ENCODE results near the gene FAM234B. TPM values are rescaled to one million over a fixed set of nuclear protein-coding genes. Genes with fewer than 3 reads are reported as not detected.
A peak's percentile ranks its signal among the peaks of the same experiment; 100 is the strongest.

Gene FAM234B
- 1 to 10 TPM; 4.0 to 9.9 (median 6.9) TPM for total RNA-seq
- polyA plus RNA-seq = 1 to 10 TPM in 1 of 3 donors, under 1 TPM in 2; 0.64 to 4.6 (median 0.67) TPM
- long read RNA-seq, donor 1 = 0 reads
- long read RNA-seq, donor 2 = 0 reads
- long read RNA-seq, donor 3 = 0 reads
- long read RNA-seq, donor 4, partial matches to known transcripts = 0 of 3 reads
- long read RNA-seq, donor 4, other reads (novel, unspliced or antisense) = 3 of 3 reads
- long read RNA-seq, donor 5, full-length matches to known transcripts = 2 of 2 reads
- long read RNA-seq, donor 5, partial matches to known transcripts = 0 of 2 reads
- long read RNA-seq, donor 5, other reads (novel, unspliced or antisense) = 0 of 2 reads
- long read RNA-seq, donor 6, partial matches to known transcripts = 0 of 4 reads
- long read RNA-seq, donor 6, other reads (novel, unspliced or antisense) = 4 of 4 reads
- long read RNA-seq, donor 7 = 0 reads
- long read RNA-seq, donor 8, full-length matches to known transcripts = 1 of 1 reads
- long read RNA-seq, donor 8, partial matches to known transcripts = 0 of 1 reads
- long read RNA-seq, donor 8, other reads (novel, unspliced or antisense) = 0 of 1 reads
- long read RNA-seq, donor 9 = 0 reads
- long read RNA-seq, donor 10 = 0 reads

- DNase-seq = peak; percentile 55 to 80 (median 72)
- Histone ChIP-seq H3K27ac (peak within 1 kb of the TSS in 3 of 5 donors; percentile 32 to 58 (median 39)), H3K27me3 (no peaks in the 10 kb centered on the region), H3K9me3 (replicated peaks in 1 of 3) (no peaks in the 10 kb centered on the region), H3K4me3 (peak within 1 kb of the TSS; percentile 77 to 99 (median 90)), H3K4me1 (replicated peaks in 1 of 2) (peaks cover 0 to 14% of the 10 kb centered on the region in 2 donors), H3K36me3 (replicated peaks in 1 of 2) (no peaks in the 10 kb centered on the region)
- 1 to 33% (median 3%) methylated on average over 7 to 74 of the region's 74 CpGs for WGBS, 4 donors
- peak in 1 of 6 experiments; percentile 17 for TF ChIP-seq CTCF (IDR thresholded peaks at IDR 0.05)
- TF ChIP-seq POLR2A (IDR thresholded peaks at IDR 0.05) = no peak
- intact Hi-C loops (cut with DNase I) = no loop called here
These were observed at the start of gene FAM234B for GRCh38 chr12:13044002-13044905. Gene FAM234B, plus strand, starts transcription at chr12:13044381. Its CDS starts 23 bp downstream, at chr12:13044404.

GRCh38 chr12:12995088-12995487 is 49.1 kb upstream of the FAM234B start:
- TF ChIP-seq CTCF (IDR thresholded peaks at IDR 0.05) (no peak), POLR2A (IDR thresholded peaks at IDR 0.05) (no peak)
- no peaks in the 10 kb centered on the region for H3K36me3 ChIP-seq (replicated peaks in 1 of 2)
- no peak for DNase-seq
- peak overlapping the region in 1 of 5 donors; percentile 21 for H3K27ac ChIP-seq
- no peaks in the 10 kb centered on the region for H3K9me3 ChIP-seq (replicated peaks in 1 of 3)
- peaks cover 57 to 71% of the 10 kb centered on the region in 2 donors for H3K4me1 ChIP-seq (replicated peaks in 1 of 2)
- intact Hi-C loops (cut with DNase I) = no loop called here
- no peak overlapping the region for H3K4me3 ChIP-seq
- 92 to 99% (median 96%) methylated on average over 3 of the region's 3 CpGs for WGBS, 4 donors
- H3K27me3 ChIP-seq = no peaks in the 10 kb centered on the region

- no peaks in the 10 kb centered on the region for H3K36me3 ChIP-seq (replicated peaks in 1 of 2)
- intact Hi-C loops (cut with DNase I) = no loop called here
- no peaks in the 10 kb centered on the region for H3K27me3 ChIP-seq
- H3K9me3 ChIP-seq (replicated peaks in 1 of 3) = no peaks in the 10 kb centered on the region
- no peak for DNase-seq
- TF ChIP-seq CTCF (IDR thresholded peaks at IDR 0.05) = no peak
- no peak for TF ChIP-seq POLR2A (IDR thresholded peaks at IDR 0.05)
- WGBS, 4 donors = 45 to 57% (median 50%) methylated on average over 3 of the region's 3 CpGs
- no peak overlapping the region for H3K4me3 ChIP-seq
- no peak overlapping the region for H3K27ac ChIP-seq
- peaks cover 51 to 67% of the 10 kb centered on the region in 2 donors for H3K4me1 ChIP-seq (replicated peaks in 1 of 2)
These were observed 48.0 kb upstream of the FAM234B start for GRCh38 chr12:12996209-12996608.

GRCh38 chr12:12997156-12997555 is 47.0 kb upstream of the FAM234B start:
- TF ChIP-seq CTCF (IDR thresholded peaks at IDR 0.05) (no peak), POLR2A (IDR thresholded peaks at IDR 0.05) (no peak)
- Histone ChIP-seq H3K27ac (peak overlapping the region in 2 of 5 donors; percentile 54 to 68), H3K4me3 (peak overlapping the region in 1 of 4 donors; percentile 20), H3K36me3 (replicated peaks in 1 of 2) (no peaks in the 10 kb centered on the region), H3K27me3 (no peaks in the 10 kb centered on the region), H3K4me1 (replicated peaks in 1 of 2) (peaks cover 45 to 65% of the 10 kb centered on the region in 2 donors), H3K9me3 (replicated peaks in 1 of 3) (no peaks in the 10 kb centered on the region)
- WGBS, 4 donors = 44 to 49% (median 47%) methylated on average over 3 of the region's 3 CpGs
- intact Hi-C loops (cut with DNase I) = no loop called here
- DNase-seq = no peak
